ENCODE measurements around the gene CDS1.
"Not testable (repeated sequence)": the region's sequence is repeated elsewhere in the genome, so short reads cannot be mapped to it uniquely, and the experiment has no call there.

Gene CDS1

GRCh38 chr4:84677995-84678394, 95.1 kb downstream of the CDS1 start:
- DNase-seq, result no peak

DNA sequence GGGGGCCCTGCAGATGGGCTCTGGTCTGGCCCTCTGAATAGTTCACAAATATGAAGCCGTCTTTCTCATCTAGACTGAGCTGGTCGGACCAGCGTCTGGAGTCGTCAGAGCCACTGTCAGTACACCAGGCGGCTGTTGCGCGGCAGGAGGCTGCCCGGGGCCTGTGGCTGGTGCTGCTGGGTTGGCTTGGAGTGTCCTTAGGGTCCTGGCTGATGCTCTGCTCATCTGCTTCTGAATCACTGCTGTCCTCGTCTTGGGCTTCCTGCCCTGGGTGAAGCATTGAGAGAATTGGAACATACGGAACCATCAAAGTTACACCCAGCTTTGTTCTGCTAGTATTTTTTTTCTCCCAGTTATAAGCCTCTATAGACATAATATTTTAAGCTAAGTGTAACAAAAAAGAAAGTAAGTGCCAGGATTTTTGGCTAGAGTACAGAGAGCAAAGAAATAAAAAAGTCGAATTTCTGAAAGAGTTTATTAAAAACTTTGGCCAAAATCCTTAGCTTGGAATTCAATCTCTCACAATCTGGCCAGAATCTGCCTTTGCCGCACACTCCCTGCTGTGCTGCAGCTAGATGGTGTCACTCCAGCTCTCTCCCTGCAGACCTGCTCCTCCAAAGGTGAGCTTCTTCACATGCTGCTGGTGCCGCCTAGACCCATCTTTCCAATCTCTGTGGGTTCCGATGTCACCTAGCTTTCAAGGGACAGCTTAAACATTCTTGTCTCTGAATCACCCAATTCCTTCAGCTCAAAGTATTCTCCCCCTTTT, 96.2 kb downstream of the CDS1 start:
- DNase-seq, result no peak

- no peak for DNase-seq
These were observed 98.0 kb downstream of the CDS1 start for GRCh38 chr4:84680956-84681355.

DNA sequence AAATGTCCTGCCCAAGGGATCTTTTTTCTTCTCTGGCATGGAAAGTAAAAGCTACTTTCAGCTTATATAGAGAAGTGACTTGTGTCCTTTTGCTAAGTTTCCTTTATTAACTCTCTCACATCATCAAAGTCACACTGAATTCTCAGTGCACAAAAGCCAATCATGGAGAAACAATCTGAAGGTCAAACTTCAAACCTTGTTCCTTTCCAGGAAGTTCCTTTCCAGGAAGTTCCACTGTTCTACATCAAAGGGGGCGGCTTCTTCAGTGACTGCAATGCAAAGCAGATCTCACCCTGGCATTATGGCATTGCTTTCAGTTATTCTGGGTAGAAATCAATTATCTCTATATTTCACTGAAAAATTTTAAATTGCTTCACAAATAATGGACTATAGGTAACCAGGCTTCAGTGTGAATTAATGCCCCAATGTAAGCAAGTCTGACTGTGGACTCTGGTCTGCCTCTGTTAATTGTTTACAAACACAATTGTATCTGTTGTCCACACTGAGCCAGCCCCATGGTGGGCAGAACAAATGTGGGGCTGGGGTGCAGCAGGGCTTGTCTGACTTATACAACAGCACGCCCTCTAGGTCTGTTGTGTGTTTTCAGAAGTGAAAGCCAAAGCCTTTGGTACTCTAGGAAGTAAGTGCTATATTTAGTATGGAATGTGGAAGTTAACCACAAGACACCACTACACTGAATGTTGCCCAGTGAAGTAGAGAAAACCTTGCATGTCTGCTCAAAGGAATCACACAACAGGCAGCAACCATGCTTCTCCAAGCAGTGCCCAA, 98.8 kb downstream of the CDS1 start:
- no peak for DNase-seq

- not testable (repeated sequence) for DNase-seq
These were observed 99.7 kb downstream of the CDS1 start for GRCh38 chr4:84682661-84683060.

GRCh38 chr4:84683064-84683850, 100.3 kb downstream of the CDS1 start:
- peak; percentile 6 for DNase-seq

DNA sequence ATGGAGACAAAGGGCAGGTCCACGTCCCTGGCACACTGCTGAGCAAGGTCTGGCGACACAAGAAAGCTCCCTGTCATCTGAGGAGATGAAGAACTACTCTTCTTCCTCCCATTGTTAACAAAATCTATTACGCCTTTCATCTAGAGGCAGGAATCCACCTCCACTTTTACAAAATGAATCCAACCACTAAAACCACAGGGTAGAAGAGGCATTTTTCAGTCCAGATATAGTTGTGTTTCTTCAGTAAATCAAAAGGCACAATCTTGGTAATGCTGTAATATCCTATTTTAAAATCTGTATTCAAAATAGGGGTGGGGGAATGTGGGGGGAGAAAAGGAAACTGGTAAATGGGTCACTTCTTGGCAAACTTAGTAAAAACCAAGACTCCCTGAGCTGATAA, 101.4 kb downstream of the CDS1 start:
- DNase-seq, result no peak

DNA sequence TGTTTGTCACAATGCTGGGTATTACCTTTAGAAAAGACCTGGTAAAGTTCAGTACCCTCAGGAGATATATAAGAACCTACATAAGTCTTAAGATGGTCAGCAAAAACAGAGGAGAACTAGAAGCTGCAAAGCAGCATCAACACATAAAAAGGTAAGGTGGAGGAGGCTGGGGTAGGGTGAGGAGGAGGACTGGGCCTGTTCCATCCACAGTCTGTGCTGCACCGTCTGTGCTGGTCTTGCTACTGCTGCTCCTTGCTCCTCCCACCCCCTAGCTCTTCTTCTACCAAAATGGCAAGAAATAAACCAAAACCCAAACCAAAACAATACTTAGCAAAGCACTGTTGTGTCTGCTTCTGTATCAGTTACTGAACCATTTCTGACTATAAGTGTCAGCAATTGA, 102.2 kb downstream of the CDS1 start:
- DNase-seq, result no peak

GRCh38 chr4:84688605-84689004, 105.7 kb downstream of the CDS1 start:
- no peak for DNase-seq

- DNase-seq, result no peak
These were observed 106.3 kb downstream of the CDS1 start for GRCh38 chr4:84689197-84689596.

DNA sequence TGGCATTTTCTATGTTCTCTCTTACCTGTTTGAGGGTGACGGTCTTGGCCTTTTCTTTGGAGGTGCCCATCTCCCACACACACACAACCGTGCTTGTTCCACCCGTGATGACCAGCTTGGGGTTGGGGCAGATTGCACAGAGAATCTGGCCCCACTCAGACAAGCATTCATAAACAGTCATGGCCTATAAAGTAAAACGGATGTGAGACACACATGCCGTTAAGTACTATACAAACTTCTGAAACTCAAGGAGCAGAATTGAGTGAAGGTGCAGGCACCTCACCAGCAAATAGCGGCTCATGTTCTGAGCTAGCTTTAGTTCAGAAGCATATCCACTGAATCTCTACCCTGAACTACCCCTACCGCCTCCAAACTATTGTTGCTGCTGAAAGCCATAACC, 107.6 kb downstream of the CDS1 start:
- no peak for DNase-seq

GRCh38 chr4:84691170-84691691, 108.3 kb downstream of the CDS1 start:
- no peak for DNase-seq

DNA sequence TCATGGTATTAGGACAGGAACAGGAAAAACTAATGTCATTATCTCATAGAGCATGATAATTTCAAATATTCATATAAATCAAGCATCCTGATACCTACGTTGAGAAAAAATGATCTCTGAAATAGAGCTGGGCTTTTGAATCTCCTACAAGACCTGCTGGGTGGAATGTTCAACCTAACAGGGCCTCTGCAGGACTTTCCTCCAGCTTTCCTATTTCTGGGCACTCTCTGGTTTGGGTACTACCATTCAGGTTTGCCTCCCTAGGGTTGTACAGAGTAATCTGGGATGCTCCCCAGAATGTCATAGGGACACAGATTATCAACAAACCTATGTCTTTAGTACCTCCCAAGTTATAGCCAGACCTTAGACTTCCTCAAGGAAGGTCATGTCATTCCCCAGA, 108.9 kb downstream of the CDS1 start:
- DNase-seq, result no peak

GRCh38 chr4:84697159-84697558, 114.2 kb downstream of the CDS1 start:
- no peak for DNase-seq

GRCh38 chr4:84697615-84698201, 114.8 kb downstream of the CDS1 start:
- DNase-seq, result no peak

GRCh38 chr4:84699001-84699671, 116.2 kb downstream of the CDS1 start:
- no peak for DNase-seq

All from NCI-H1436 (cell line).